Measurements from ENCODE around the gene ASTN2. TPM values are rescaled to one million over a fixed set of nuclear protein-coding genes. Genes with fewer than 3 reads are reported as not detected.

The ASTN2 gene
- total RNA-seq, 1 donor from 2014 or later = 2.7 TPM

- no peaks in the 10 kb centered on the region for H3K4me1 Mint-ChIP-seq (ENCODE audit: low read depth)
- H3K36me3 Mint-ChIP-seq (ENCODE audit: low read depth) = no peaks in the 10 kb centered on the region
- H3K27me3 Mint-ChIP-seq (ENCODE audit: low read depth) = no peaks in the 10 kb centered on the region
- no peaks in the 10 kb centered on the region for H3K9me3 Mint-ChIP-seq
- no peak overlapping the region for H3K27ac Mint-ChIP-seq
- intact Hi-C loops (cut with micrococcal nuclease) = no loop called here
- H3K4me3 Mint-ChIP-seq (ENCODE audit: low read depth) = no peak overlapping the region
- DNase-seq (ENCODE audit: low spot score) = no peak
These were observed 456.0 kb downstream of the ASTN2 start for GRCh38 chr9:116958881-116959280.

GRCh38 chr9:116954731-116955130, 460.1 kb downstream of the ASTN2 start:
- H3K36me3 Mint-ChIP-seq (ENCODE audit: low read depth) = no peaks in the 10 kb centered on the region
- intact Hi-C loops (cut with micrococcal nuclease) = no loop called here
- H3K4me3 Mint-ChIP-seq (ENCODE audit: low read depth) = no peak overlapping the region
- no peak for DNase-seq (ENCODE audit: low spot score)
- no peaks in the 10 kb centered on the region for H3K27me3 Mint-ChIP-seq (ENCODE audit: low read depth)
- peaks cover 2% of the 10 kb centered on the region for H3K4me1 Mint-ChIP-seq (ENCODE audit: low read depth)
- no peak overlapping the region for H3K27ac Mint-ChIP-seq
- no peaks in the 10 kb centered on the region for H3K9me3 Mint-ChIP-seq

GRCh38 chr9:116953271-116953670, 461.6 kb downstream of the ASTN2 start:
- H3K36me3 Mint-ChIP-seq (ENCODE audit: low read depth) = no peaks in the 10 kb centered on the region
- H3K27me3 Mint-ChIP-seq (ENCODE audit: low read depth) = no peaks in the 10 kb centered on the region
- H3K4me3 Mint-ChIP-seq (ENCODE audit: low read depth) = no peak overlapping the region
- intact Hi-C loops (cut with micrococcal nuclease) = no loop called here
- peaks cover 2% of the 10 kb centered on the region for H3K4me1 Mint-ChIP-seq (ENCODE audit: low read depth)
- DNase-seq (ENCODE audit: low spot score) = no peak
- no peaks in the 10 kb centered on the region for H3K9me3 Mint-ChIP-seq
- no peak overlapping the region for H3K27ac Mint-ChIP-seq

GRCh38 chr9:116952436-116952810, 462.4 kb downstream of the ASTN2 start:
- H3K4me3 Mint-ChIP-seq (ENCODE audit: low read depth) = no peak overlapping the region
- no peak overlapping the region for H3K27ac Mint-ChIP-seq
- peaks cover 2% of the 10 kb centered on the region for H3K4me1 Mint-ChIP-seq (ENCODE audit: low read depth)
- no peaks in the 10 kb centered on the region for H3K27me3 Mint-ChIP-seq (ENCODE audit: low read depth)
- no peak for DNase-seq (ENCODE audit: low spot score)
- intact Hi-C loops (cut with micrococcal nuclease) = no loop called here
- H3K9me3 Mint-ChIP-seq = no peaks in the 10 kb centered on the region
- H3K36me3 Mint-ChIP-seq (ENCODE audit: low read depth) = no peaks in the 10 kb centered on the region

- Mint-ChIP-seq H3K4me1 (ENCODE audit: low read depth) (peaks cover 2% of the 10 kb centered on the region), H3K4me3 (ENCODE audit: low read depth) (no peak overlapping the region), H3K36me3 (ENCODE audit: low read depth) (no peaks in the 10 kb centered on the region), H3K27ac (no peak overlapping the region), H3K9me3 (no peaks in the 10 kb centered on the region), H3K27me3 (ENCODE audit: low read depth) (no peaks in the 10 kb centered on the region)
- intact Hi-C loops (cut with micrococcal nuclease) = no loop called here
- DNase-seq (ENCODE audit: low spot score) = no peak
These were observed 463.0 kb downstream of the ASTN2 start for GRCh38 chr9:116951588-116952435.

GRCh38 chr9:116945817-116946216, 469.0 kb downstream of the ASTN2 start:
- DNase-seq (ENCODE audit: low spot score) = no peak
- intact Hi-C loops (cut with micrococcal nuclease) = no loop called here
- Mint-ChIP-seq H3K4me3 (ENCODE audit: low read depth) (no peak overlapping the region), H3K27me3 (ENCODE audit: low read depth) (no peaks in the 10 kb centered on the region), H3K36me3 (ENCODE audit: low read depth) (no peaks in the 10 kb centered on the region), H3K27ac (no peak overlapping the region), H3K9me3 (no peaks in the 10 kb centered on the region), H3K4me1 (ENCODE audit: low read depth) (peaks cover 2% of the 10 kb centered on the region)

- Mint-ChIP-seq H3K27me3 (ENCODE audit: low read depth) (no peaks in the 10 kb centered on the region), H3K4me3 (ENCODE audit: low read depth) (no peak overlapping the region), H3K4me1 (ENCODE audit: low read depth) (no peaks in the 10 kb centered on the region), H3K9me3 (no peaks in the 10 kb centered on the region), H3K27ac (no peak overlapping the region), H3K36me3 (ENCODE audit: low read depth) (no peaks in the 10 kb centered on the region)
- DNase-seq (ENCODE audit: low spot score) = no peak
- intact Hi-C loops (cut with micrococcal nuclease) = no loop called here
These were observed 469.9 kb downstream of the ASTN2 start for GRCh38 chr9:116944714-116945534.

GRCh38 chr9:116943970-116944369, 470.9 kb downstream of the ASTN2 start:
- Mint-ChIP-seq H3K4me1 (ENCODE audit: low read depth) (no peaks in the 10 kb centered on the region), H3K36me3 (ENCODE audit: low read depth) (no peaks in the 10 kb centered on the region), H3K27ac (no peak overlapping the region), H3K4me3 (ENCODE audit: low read depth) (no peak overlapping the region), H3K9me3 (no peaks in the 10 kb centered on the region), H3K27me3 (ENCODE audit: low read depth) (no peaks in the 10 kb centered on the region)
- no peak for DNase-seq (ENCODE audit: low spot score)
- intact Hi-C loops (cut with micrococcal nuclease) = no loop called here

GRCh38 chr9:116942593-116943061, 472.2 kb downstream of the ASTN2 start:
- Mint-ChIP-seq H3K9me3 (no peaks in the 10 kb centered on the region), H3K4me3 (ENCODE audit: low read depth) (no peak overlapping the region), H3K4me1 (ENCODE audit: low read depth) (no peaks in the 10 kb centered on the region), H3K27ac (no peak overlapping the region), H3K27me3 (ENCODE audit: low read depth) (no peaks in the 10 kb centered on the region), H3K36me3 (ENCODE audit: low read depth) (no peaks in the 10 kb centered on the region)
- DNase-seq (ENCODE audit: low spot score) = no peak
- intact Hi-C loops (cut with micrococcal nuclease) = no loop called here

- no peak for DNase-seq (ENCODE audit: low spot score)
- Mint-ChIP-seq H3K9me3 (peaks cover 1% of the 10 kb centered on the region), H3K27ac (no peak overlapping the region)
These were observed 473.6 kb downstream of the ASTN2 start for GRCh38 chr9:116941266-116941665.

GRCh38 chr9:116940614-116941215, 474.1 kb downstream of the ASTN2 start:
- Mint-ChIP-seq H3K4me1 (ENCODE audit: low read depth) (no peaks in the 10 kb centered on the region), H3K36me3 (ENCODE audit: low read depth) (no peaks in the 10 kb centered on the region), H3K4me3 (ENCODE audit: low read depth) (no peak overlapping the region), H3K27me3 (ENCODE audit: low read depth) (no peaks in the 10 kb centered on the region), H3K27ac (no peak overlapping the region), H3K9me3 (peaks cover 4% of the 10 kb centered on the region)
- intact Hi-C loops (cut with micrococcal nuclease) = no loop called here
- DNase-seq (ENCODE audit: low spot score) = no peak

More at GRCh38 chr9:116941266-116941665, 473.6 kb downstream of the ASTN2 start:
- intact Hi-C loops (cut with micrococcal nuclease) = no loop called here
- Mint-ChIP-seq H3K4me3 (ENCODE audit: low read depth) (no peak overlapping the region), H3K36me3 (ENCODE audit: low read depth) (no peaks in the 10 kb centered on the region), H3K4me1 (ENCODE audit: low read depth) (no peaks in the 10 kb centered on the region), H3K27me3 (ENCODE audit: low read depth) (no peaks in the 10 kb centered on the region)

- H3K27me3 Mint-ChIP-seq (ENCODE audit: low read depth) = no peaks in the 10 kb centered on the region
- no peak overlapping the region for H3K27ac Mint-ChIP-seq
- no peaks in the 10 kb centered on the region for H3K4me1 Mint-ChIP-seq (ENCODE audit: low read depth)
- intact Hi-C loops (cut with micrococcal nuclease) = no loop called here
- H3K36me3 Mint-ChIP-seq (ENCODE audit: low read depth) = no peaks in the 10 kb centered on the region
- DNase-seq (ENCODE audit: low spot score) = no peak
- peaks cover 4% of the 10 kb centered on the region for H3K9me3 Mint-ChIP-seq
- H3K4me3 Mint-ChIP-seq (ENCODE audit: low read depth) = no peak overlapping the region
These were observed 475.2 kb downstream of the ASTN2 start for GRCh38 chr9:116939614-116940013.

GRCh38 chr9:116939161-116939560, 475.7 kb downstream of the ASTN2 start:
- H3K4me1 Mint-ChIP-seq (ENCODE audit: low read depth) = no peaks in the 10 kb centered on the region
- H3K36me3 Mint-ChIP-seq (ENCODE audit: low read depth) = no peaks in the 10 kb centered on the region
- H3K27ac Mint-ChIP-seq = no peak overlapping the region
- H3K4me3 Mint-ChIP-seq (ENCODE audit: low read depth) = no peak overlapping the region
- H3K27me3 Mint-ChIP-seq (ENCODE audit: low read depth) = no peaks in the 10 kb centered on the region
- no peak for DNase-seq (ENCODE audit: low spot score)
- peaks cover 4% of the 10 kb centered on the region for H3K9me3 Mint-ChIP-seq
- intact Hi-C loops (cut with micrococcal nuclease) = no loop called here

All from activated T-helper 2 cell treated with anti-CD3 and anti-CD28 coated beads, Interferon-gamma antibody, Interleukin-2, Interleukin-4, amounts not matched to agents 10 μg/mL and 5 μg/mL and 100 μg/mL, durations not matched to agents 14 hours and 24 hours and 36 hours (primary cell).